ENCODE results near the gene ZNF892. TPM values are rescaled to one million over a fixed set of nuclear protein-coding genes. Genes with fewer than 3 reads are reported as not detected.

ZNF892 gene
- total and polyA plus RNA-seq, 4 donors = 0.17 to 2.2 (median 1.3) TPM; not detected in 1

- TF ChIP-seq HNF4G (IDR thresholded peaks at IDR 0.05) (no peak), EGR1 (IDR thresholded peaks at IDR 0.05; ENCODE audit: low read depth in 2 of 2) (no peak), NR2F2 (IDR thresholded peaks at IDR 0.05) (no peak), FOXA1 (IDR thresholded peaks at IDR 0.05) (no peak), RAD21 (IDR thresholded peaks at IDR 0.05) (no peak)
Observed at GRCh38 chr2:95166065-95166763, 41.1 kb upstream of the ZNF892 start (continued).

GRCh38 chr2:95171902-95172301 lies 35.4 kb upstream of the ZNF892 start:
- TF ChIP-seq YY1 (IDR thresholded peaks at IDR 0.05) (no peak), HNF4A (conservative IDR thresholded peaks at IDR 0.05) (no peak), RAD21 (IDR thresholded peaks at IDR 0.05) (no peak), TAF1 (conservative IDR thresholded peaks at IDR 0.05) (no peak), EGR1 (IDR thresholded peaks at IDR 0.05; ENCODE audit: low read depth in 2 of 2) (no peak), FOXA1 (IDR thresholded peaks at IDR 0.05) (no peak)
- TF ChIP-seq, protein P1, sequence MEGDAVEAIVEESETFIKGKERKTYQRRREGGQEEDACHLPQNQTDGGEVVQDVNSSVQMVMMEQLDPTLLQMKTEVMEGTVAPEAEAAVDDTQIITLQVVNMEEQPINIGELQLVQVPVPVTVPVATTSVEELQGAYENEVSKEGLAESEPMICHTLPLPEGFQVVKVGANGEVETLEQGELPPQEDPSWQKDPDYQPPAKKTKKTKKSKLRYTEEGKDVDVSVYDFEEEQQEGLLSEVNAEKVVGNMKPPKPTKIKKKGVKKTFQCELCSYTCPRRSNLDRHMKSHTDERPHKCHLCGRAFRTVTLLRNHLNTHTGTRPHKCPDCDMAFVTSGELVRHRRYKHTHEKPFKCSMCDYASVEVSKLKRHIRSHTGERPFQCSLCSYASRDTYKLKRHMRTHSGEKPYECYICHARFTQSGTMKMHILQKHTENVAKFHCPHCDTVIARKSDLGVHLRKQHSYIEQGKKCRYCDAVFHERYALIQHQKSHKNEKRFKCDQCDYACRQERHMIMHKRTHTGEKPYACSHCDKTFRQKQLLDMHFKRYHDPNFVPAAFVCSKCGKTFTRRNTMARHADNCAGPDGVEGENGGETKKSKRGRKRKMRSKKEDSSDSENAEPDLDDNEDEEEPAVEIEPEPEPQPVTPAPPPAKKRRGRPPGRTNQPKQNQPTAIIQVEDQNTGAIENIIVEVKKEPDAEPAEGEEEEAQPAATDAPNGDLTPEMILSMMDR (IDR thresholded peaks at IDR 0.05; ENCODE audit: low read depth, low read length, missing input control) = no peak
- Histone ChIP-seq H3K9ac (ENCODE audit: low read depth in 1 of 2, low read length in 2 of 2) (no peak overlapping the region), H3K27ac (ENCODE audit: low read depth in 1 of 2, low read length in 2 of 2) (no peak overlapping the region), H3K36me3 (ENCODE audit: control insufficient read depth in 4 of 4, insufficient read depth in 3 of 4, low read depth in 1 of 4, low read length in 3 of 4) (peaks cover 0 to 5% (median 0%) of the 10 kb centered on the region in 4 donors), H3K27me3 (ENCODE audit: control insufficient read depth in 4 of 4, insufficient read depth in 4 of 4, low read length in 3 of 4) (no peaks in the 10 kb centered on the region), H3K4me1 (ENCODE audit: control insufficient read depth in 4 of 4, insufficient read depth in 4 of 4, low read length in 3 of 4) (no peaks in the 10 kb centered on the region), H3K4me3 (ENCODE audit: low read depth in 1 of 3, low read length in 3 of 3) (no peak overlapping the region), H3K9me3 (ENCODE audit: control insufficient read depth in 4 of 4, low read length in 3 of 4) (no peaks in the 10 kb centered on the region)
- DNase-seq (ENCODE audit: low spot score) = no peak
- 89% methylated on average over 7 of the region's 7 CpGs for WGBS

DNA sequence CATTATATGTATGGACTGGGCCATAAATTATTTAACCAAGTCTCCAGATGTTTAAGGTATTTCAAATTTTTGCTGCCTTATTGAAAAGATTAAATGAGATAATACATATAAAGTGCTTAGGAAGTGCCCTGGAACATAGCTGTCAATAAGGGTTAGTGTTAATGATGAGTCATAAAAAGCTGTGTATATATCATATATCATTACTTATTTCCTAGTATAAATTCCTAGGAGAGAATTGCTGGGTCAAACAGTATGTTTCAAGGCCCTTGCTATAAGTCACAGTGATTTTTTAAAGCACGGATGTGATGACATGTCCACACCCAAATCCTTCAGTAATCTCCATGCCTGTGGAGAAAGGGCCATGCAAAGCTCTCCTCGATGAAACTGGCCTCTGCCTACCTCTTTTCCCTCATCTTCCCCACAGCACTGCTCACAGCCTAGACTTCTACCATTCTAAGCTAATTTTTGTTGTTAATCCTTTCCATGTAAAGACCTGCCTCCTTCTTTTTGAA lies 33.2 kb upstream of the ZNF892 start:
- no peaks in the 10 kb centered on the region for H3K4me1 ChIP-seq (ENCODE audit: control insufficient read depth in 4 of 4, insufficient read depth in 4 of 4, low read length in 3 of 4)
- TF ChIP-seq, protein P2, sequence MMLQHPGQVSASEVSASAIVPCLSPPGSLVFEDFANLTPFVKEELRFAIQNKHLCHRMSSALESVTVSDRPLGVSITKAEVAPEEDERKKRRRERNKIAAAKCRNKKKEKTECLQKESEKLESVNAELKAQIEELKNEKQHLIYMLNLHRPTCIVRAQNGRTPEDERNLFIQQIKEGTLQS (IDR thresholded peaks at IDR 0.05) = no peak
- TF ChIP-seq SP1 (IDR thresholded peaks at IDR 0.05) = no peak
- TF ChIP-seq, protein P3, sequence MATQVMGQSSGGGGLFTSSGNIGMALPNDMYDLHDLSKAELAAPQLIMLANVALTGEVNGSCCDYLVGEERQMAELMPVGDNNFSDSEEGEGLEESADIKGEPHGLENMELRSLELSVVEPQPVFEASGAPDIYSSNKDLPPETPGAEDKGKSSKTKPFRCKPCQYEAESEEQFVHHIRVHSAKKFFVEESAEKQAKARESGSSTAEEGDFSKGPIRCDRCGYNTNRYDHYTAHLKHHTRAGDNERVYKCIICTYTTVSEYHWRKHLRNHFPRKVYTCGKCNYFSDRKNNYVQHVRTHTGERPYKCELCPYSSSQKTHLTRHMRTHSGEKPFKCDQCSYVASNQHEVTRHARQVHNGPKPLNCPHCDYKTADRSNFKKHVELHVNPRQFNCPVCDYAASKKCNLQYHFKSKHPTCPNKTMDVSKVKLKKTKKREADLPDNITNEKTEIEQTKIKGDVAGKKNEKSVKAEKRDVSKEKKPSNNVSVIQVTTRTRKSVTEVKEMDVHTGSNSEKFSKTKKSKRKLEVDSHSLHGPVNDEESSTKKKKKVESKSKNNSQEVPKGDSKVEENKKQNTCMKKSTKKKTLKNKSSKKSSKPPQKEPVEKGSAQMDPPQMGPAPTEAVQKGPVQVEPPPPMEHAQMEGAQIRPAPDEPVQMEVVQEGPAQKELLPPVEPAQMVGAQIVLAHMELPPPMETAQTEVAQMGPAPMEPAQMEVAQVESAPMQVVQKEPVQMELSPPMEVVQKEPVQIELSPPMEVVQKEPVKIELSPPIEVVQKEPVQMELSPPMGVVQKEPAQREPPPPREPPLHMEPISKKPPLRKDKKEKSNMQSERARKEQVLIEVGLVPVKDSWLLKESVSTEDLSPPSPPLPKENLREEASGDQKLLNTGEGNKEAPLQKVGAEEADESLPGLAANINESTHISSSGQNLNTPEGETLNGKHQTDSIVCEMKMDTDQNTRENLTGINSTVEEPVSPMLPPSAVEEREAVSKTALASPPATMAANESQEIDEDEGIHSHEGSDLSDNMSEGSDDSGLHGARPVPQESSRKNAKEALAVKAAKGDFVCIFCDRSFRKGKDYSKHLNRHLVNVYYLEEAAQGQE (IDR thresholded peaks at IDR 0.05) = no peak
- no peak for TF ChIP-seq EGR1 (IDR thresholded peaks at IDR 0.05; ENCODE audit: low read depth in 2 of 2)
- no peak for TF ChIP-seq RXRA (IDR thresholded peaks at IDR 0.05)
- TF ChIP-seq RAD21 (IDR thresholded peaks at IDR 0.05) = no peak
- no peak for TF ChIP-seq JUND (IDR thresholded peaks at IDR 0.05)
- no peak for TF ChIP-seq HNF4G (IDR thresholded peaks at IDR 0.05)
- TF ChIP-seq TAF1 (conservative IDR thresholded peaks at IDR 0.05) = no peak
- no peak for TF ChIP-seq NR2F2 (IDR thresholded peaks at IDR 0.05)
- TF ChIP-seq MAX (IDR thresholded peaks at IDR 0.05) = no peak
- TF ChIP-seq, protein P1 (IDR thresholded peaks at IDR 0.05; ENCODE audit: low read depth, low read length, missing input control) = no peak
- TF ChIP-seq FOXA2 (IDR thresholded peaks at IDR 0.05) = no peak
- DNase-seq (ENCODE audit: low spot score) = no peak
- no peak overlapping the region for H3K4me3 ChIP-seq (ENCODE audit: low read depth in 1 of 3, low read length in 3 of 3)
- H3K27ac ChIP-seq (ENCODE audit: low read depth in 1 of 2, low read length in 2 of 2) = no peak overlapping the region
- H3K27me3 ChIP-seq (ENCODE audit: control insufficient read depth in 4 of 4, insufficient read depth in 4 of 4, low read length in 3 of 4) = no peaks in the 10 kb centered on the region
- no peaks in the 10 kb centered on the region for H3K9me3 ChIP-seq (ENCODE audit: control insufficient read depth in 4 of 4, low read length in 3 of 4)
- WGBS = 92% methylated on average over 2 of the region's 2 CpGs
- no peak overlapping the region for H3K9ac ChIP-seq (ENCODE audit: low read depth in 1 of 2, low read length in 2 of 2)
- H3K36me3 ChIP-seq (ENCODE audit: control insufficient read depth in 4 of 4, insufficient read depth in 3 of 4, low read depth in 1 of 4, low read length in 3 of 4) = peaks cover 2 to 18% (median 4%) of the 10 kb centered on the region in 4 donors

All from liver (tissue), 9 donors.